ENCODE measurements around the gene GOLGA3. TPM values are rescaled to one million over a fixed set of nuclear protein-coding genes. Genes with fewer than 3 reads are reported as not detected.
"Not testable (repeated sequence)": the region's sequence is repeated elsewhere in the genome, so short reads cannot be mapped to it uniquely, and the experiment has no call there.

GOLGA3 gene
- total RNA-seq, 1 donor from 2014 or later = 150 TPM

GRCh38 chr12:132847363-132848356 is 19.0 kb upstream of the GOLGA3 start:
- no peak for DNase-seq (ENCODE audit: low read depth)

GRCh38 chr12:132844681-132845080 is 16.0 kb upstream of the GOLGA3 start:
- not testable (repeated sequence) for DNase-seq (ENCODE audit: low read depth)

- no peak for DNase-seq (ENCODE audit: low read depth)
Measured at GRCh38 chr12:132842449-132843045, 13.9 kb upstream of the GOLGA3 start.

- DNase-seq (ENCODE audit: low read depth) = no peak
Measured at GRCh38 chr12:132841151-132841550, 12.5 kb upstream of the GOLGA3 start.

- DNase-seq (ENCODE audit: low read depth) = no peak
Measured at GRCh38 chr12:132840536-132840935, 11.9 kb upstream of the GOLGA3 start.

- DNase-seq (ENCODE audit: low read depth) = no peak
Measured at GRCh38 chr12:132839558-132840235, 11.0 kb upstream of the GOLGA3 start.

GRCh38 chr12:132838410-132839080 is 9.9 kb upstream of the GOLGA3 start:
- no peak for DNase-seq (ENCODE audit: low read depth)

GRCh38 chr12:132837693-132838409 is 9.2 kb upstream of the GOLGA3 start:
- DNase-seq (ENCODE audit: low read depth) = no peak

- DNase-seq (ENCODE audit: low read depth) = no peak
Measured at GRCh38 chr12:132836795-132837331, 8.2 kb upstream of the GOLGA3 start.

- DNase-seq (ENCODE audit: low read depth) = not testable (repeated sequence)
Measured at GRCh38 chr12:132836230-132836629, 7.6 kb upstream of the GOLGA3 start.

GRCh38 chr12:132835076-132836025 is 6.7 kb upstream of the GOLGA3 start:
- DNase-seq (ENCODE audit: low read depth) = no peak

- no peak for DNase-seq (ENCODE audit: low read depth)
Measured at GRCh38 chr12:132834181-132834711, 5.6 kb upstream of the GOLGA3 start.

- DNase-seq (ENCODE audit: low read depth) = no peak
Measured at GRCh38 chr12:132833341-132833740, 4.7 kb upstream of the GOLGA3 start.

- DNase-seq (ENCODE audit: low read depth) = no peak
Measured at GRCh38 chr12:132831771-132832170, 3.1 kb upstream of the GOLGA3 start.

GRCh38 chr12:132827763-132828703 is 636 bp downstream of the GOLGA3 start:
- peak; percentile 80 for DNase-seq (ENCODE audit: low read depth)

GRCh38 chr12:132825861-132826260 is 2.8 kb downstream of the GOLGA3 start:
- no peak for DNase-seq (ENCODE audit: low read depth)

- no peak for DNase-seq (ENCODE audit: low read depth)
Measured at GRCh38 chr12:132825089-132825488, 3.6 kb downstream of the GOLGA3 start.

GRCh38 chr12:132824053-132824452 is 4.6 kb downstream of the GOLGA3 start:
- DNase-seq (ENCODE audit: low read depth) = peak; percentile 10
